MM.1S (cell line): ENCODE measurements around the gene AFAP1.

Source experiments
- DNase-seq: peaks from one replicate; pipeline ENCODE4 v3.0.0-alpha.2; 2015
- H2AFZ ChIP-seq: fragments of 300-600 bp; sonication (generic); 2 replicates; pipeline ENCODE4 v1.6.0; 2016; ENCODE audit warnings: antibody characterized with exemption, low read length
- H3F3A ChIP-seq: fragments of 300-600 bp; sonication (generic); 2 replicates; pipeline ENCODE4 v1.6.1; 2016; ENCODE audit warnings: mild to moderate bottlenecking, antibody characterized with exemption, low read length, moderate library complexity, mixed read lengths; ENCODE audit not compliant: insufficient read depth
- H3K27ac ChIP-seq: fragments of 300-600 bp; sonication (generic); 2 replicates; pipeline ENCODE4 v1.5.1; 2016; ENCODE audit warnings: mild to moderate bottlenecking, low read length
- H3K27me3 ChIP-seq: fragments of 300-600 bp; sonication (generic); replicated peaks from 2 replicates; pipeline ENCODE4 v1.6.0; 2016; ENCODE audit warnings: low read length; ENCODE audit not compliant: insufficient read depth
- H3K36me3 ChIP-seq: fragments of 300-600 bp; sonication (generic); replicated peaks from 2 replicates; pipeline ENCODE4 v1.6.1; 2016; ENCODE audit warnings: mild to moderate bottlenecking, low read length, mixed read lengths; ENCODE audit not compliant: insufficient read depth
- H3K4me1 ChIP-seq: fragments of 300-600 bp; sonication (generic); 2 replicates; pipeline ENCODE4 v1.6.1; 2016; ENCODE audit warnings: low read length, mixed read lengths
- H3K4me2 ChIP-seq: fragments of 300-600 bp; sonication (generic); 2 replicates; pipeline ENCODE4 v1.6.0; 2016; ENCODE audit warnings: low read depth, low read length
- H3K4me3 ChIP-seq: fragments of 300-600 bp; sonication (generic); 2 replicates; pipeline ENCODE4 v1.5.1; 2016; ENCODE audit warnings: low read length, mixed read lengths
- H3K79me2 ChIP-seq: fragments of 300-600 bp; sonication (generic); 2 replicates; pipeline ENCODE4 v1.6.1; 2016; ENCODE audit warnings: mixed run types, low read length, mixed read lengths
- H3K9ac ChIP-seq: fragments of 300-600 bp; sonication (generic); 2 replicates; pipeline ENCODE4 v1.6.1; 2016; ENCODE audit warnings: low read length, mixed read lengths
- H3K9me2 ChIP-seq: fragments of 300-600 bp; sonication (generic); replicated peaks from 2 replicates; pipeline ENCODE4 v1.6.1; 2016; ENCODE audit warnings: mild to moderate bottlenecking, low read length, mixed read lengths; ENCODE audit not compliant: insufficient read depth
- H3K9me3 ChIP-seq: fragments of 300-600 bp; sonication (generic); replicated peaks from 2 replicates; pipeline ENCODE4 v1.6.1; 2016; ENCODE audit warnings: mild to moderate bottlenecking, low read length, mixed read lengths; ENCODE audit not compliant: insufficient read depth
- H4K20me1 ChIP-seq: fragments of 300-600 bp; sonication (generic); 2 replicates; pipeline ENCODE4 v1.6.1; 2016; ENCODE audit warnings: mild to moderate bottlenecking, low read length, moderate library complexity, mixed read lengths; ENCODE audit not compliant: insufficient read depth
- EZH2 ChIP-seq: fragments of 300-600 bp; sonication (generic); optimal IDR thresholded peaks from 2 replicates; pipeline ENCODE3; 2017; ENCODE audit warnings: low read depth, mild to moderate bottlenecking, antibody characterized with exemption, low read length, mixed read lengths
- EZH2phosphoT487 ChIP-seq: fragments of 300-600 bp; sonication (generic); IDR thresholded peaks from 2 replicates; pipeline ENCODE4 v1.6.1; 2018; ENCODE audit warnings: antibody characterized with exemption, low read length
- TF ChIP-seq, protein P1 (sequence below): fragments of 300-600 bp; sonication (generic); IDR thresholded peaks from 2 replicates; pipeline ENCODE4 v1.5.1; 2016; ENCODE audit warnings: antibody characterized with exemption, low read length, mixed read lengths

The AFAP1 gene

DNA sequence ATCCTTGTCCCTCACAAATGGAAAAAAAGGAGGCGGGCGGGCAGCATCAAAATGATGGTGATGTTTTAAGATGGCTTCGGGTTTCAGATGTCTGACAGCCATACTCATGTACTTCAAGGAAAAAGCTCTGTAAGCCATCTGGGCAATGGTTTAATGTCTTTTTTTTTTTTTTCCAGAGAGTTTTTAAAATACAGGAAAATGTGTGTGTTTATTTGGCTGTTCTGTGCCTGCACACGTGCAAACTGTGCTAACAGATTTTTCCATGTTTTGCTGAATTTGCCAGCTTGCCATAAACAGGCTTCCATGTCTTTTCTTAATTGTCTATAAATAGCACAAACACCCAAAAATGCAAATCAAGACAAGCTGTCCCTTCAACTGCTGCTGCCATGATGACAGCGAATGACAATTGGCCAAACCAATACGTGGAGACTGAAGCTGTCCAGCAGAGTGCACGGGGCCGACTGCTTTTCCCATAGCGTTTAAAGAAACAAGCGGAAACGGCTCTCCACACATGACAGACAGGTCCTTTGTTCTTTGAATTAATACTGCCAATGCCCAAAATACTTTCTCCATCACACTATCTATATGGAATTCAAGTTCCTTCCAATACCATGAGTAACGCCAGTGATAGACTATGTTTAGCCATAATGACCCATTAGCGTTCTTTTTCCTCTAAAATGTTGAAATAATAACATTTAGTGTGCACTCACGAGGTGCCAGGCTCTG lies 35.7 kb downstream of the AFAP1 start:
- TF ChIP-seq, protein P1, sequence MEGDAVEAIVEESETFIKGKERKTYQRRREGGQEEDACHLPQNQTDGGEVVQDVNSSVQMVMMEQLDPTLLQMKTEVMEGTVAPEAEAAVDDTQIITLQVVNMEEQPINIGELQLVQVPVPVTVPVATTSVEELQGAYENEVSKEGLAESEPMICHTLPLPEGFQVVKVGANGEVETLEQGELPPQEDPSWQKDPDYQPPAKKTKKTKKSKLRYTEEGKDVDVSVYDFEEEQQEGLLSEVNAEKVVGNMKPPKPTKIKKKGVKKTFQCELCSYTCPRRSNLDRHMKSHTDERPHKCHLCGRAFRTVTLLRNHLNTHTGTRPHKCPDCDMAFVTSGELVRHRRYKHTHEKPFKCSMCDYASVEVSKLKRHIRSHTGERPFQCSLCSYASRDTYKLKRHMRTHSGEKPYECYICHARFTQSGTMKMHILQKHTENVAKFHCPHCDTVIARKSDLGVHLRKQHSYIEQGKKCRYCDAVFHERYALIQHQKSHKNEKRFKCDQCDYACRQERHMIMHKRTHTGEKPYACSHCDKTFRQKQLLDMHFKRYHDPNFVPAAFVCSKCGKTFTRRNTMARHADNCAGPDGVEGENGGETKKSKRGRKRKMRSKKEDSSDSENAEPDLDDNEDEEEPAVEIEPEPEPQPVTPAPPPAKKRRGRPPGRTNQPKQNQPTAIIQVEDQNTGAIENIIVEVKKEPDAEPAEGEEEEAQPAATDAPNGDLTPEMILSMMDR, result no peak
- TF ChIP-seq EZH2phosphoT487 (no peak), EZH2 (no peak)
- H3K27me3 ChIP-seq, result peaks cover 96% of the 10 kb centered on the region
- no peak overlapping the region for H2AFZ ChIP-seq
- H3K36me3 ChIP-seq, result no peaks in the 10 kb centered on the region
- H3K4me2 ChIP-seq, result no peak overlapping the region
- H3K9me2 ChIP-seq, result no peaks in the 10 kb centered on the region
- no peak overlapping the region for H3K27ac ChIP-seq
- no peaks in the 10 kb centered on the region for H3K4me1 ChIP-seq
- no peaks in the 10 kb centered on the region for H3K9me3 ChIP-seq
- no peaks in the 10 kb centered on the region for H3K79me2 ChIP-seq
- no peaks in the 10 kb centered on the region for H3F3A ChIP-seq
- no peak overlapping the region for H3K9ac ChIP-seq
- no peak for DNase-seq
- H4K20me1 ChIP-seq, result no peaks in the 10 kb centered on the region
- H3K4me3 ChIP-seq, result no peak overlapping the region

DNA sequence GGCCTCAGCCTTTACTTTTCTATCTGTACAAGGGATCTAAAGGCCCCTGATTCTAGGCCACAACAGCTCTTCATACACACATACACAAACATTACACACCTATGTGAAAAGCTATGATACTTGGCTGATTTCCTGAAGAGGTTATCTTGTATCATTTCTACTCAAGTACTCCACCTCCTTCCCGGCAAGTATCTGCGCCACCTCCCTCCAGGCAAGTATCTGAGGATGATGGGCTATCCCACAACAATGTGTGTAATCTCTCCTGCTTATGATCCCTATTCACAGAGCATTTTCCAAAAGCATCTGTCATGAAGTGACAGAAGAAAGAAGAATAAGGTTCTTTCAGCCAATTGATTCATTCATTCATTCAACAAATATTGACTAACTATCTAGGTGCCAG lies 36.8 kb downstream of the AFAP1 start:
- Histone ChIP-seq H4K20me1 (no peaks in the 10 kb centered on the region), H3K79me2 (no peaks in the 10 kb centered on the region), H3K9me2 (no peaks in the 10 kb centered on the region), H2AFZ (no peak overlapping the region), H3K4me3 (no peak overlapping the region), H3F3A (no peaks in the 10 kb centered on the region), H3K27ac (no peak overlapping the region), H3K27me3 (peaks cover 95% of the 10 kb centered on the region), H3K4me1 (no peaks in the 10 kb centered on the region), H3K9me3 (no peaks in the 10 kb centered on the region), H3K36me3 (no peaks in the 10 kb centered on the region), H3K9ac (no peak overlapping the region), H3K4me2 (no peak overlapping the region)
- TF ChIP-seq EZH2phosphoT487 (no peak), EZH2 (no peak)
- TF ChIP-seq, protein P1, result no peak
- no peak for DNase-seq

DNA sequence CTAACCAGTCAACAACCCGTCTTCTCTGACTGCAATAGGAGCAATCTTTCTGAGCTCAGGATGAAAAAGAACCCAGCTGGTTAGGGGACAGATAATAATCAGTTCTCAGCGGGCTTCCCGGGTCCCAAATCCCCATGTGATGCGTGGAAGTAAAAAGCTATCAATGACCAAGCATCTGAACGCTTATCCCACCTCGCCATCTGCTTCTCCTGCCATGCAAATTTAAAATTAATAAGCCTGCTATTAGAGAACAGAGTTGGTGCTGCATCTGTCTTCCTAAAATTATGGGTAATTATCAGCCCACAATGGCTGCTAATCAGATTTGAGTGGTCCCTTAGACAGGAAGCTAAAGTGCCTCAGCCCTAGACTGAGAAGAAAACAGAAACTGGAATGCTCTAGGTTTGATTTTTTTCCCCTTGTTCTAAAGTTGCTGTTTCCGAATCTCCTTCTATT lies 37.5 kb downstream of the AFAP1 start:
- no peak for DNase-seq
- H4K20me1 ChIP-seq, result no peaks in the 10 kb centered on the region
- no peaks in the 10 kb centered on the region for H3K79me2 ChIP-seq
- H3K27me3 ChIP-seq, result peaks cover 95% of the 10 kb centered on the region
- H3K9ac ChIP-seq, result no peak overlapping the region
- H3K4me1 ChIP-seq, result no peaks in the 10 kb centered on the region
- H3K9me2 ChIP-seq, result no peaks in the 10 kb centered on the region
- no peak overlapping the region for H3K27ac ChIP-seq
- no peak overlapping the region for H2AFZ ChIP-seq
- H3K4me2 ChIP-seq, result no peak overlapping the region
- no peak overlapping the region for H3K4me3 ChIP-seq
- no peaks in the 10 kb centered on the region for H3K9me3 ChIP-seq
- no peaks in the 10 kb centered on the region for H3K36me3 ChIP-seq
- TF ChIP-seq, protein P1, result no peak
- no peak for TF ChIP-seq EZH2phosphoT487
- no peak for TF ChIP-seq EZH2
- H3F3A ChIP-seq, result no peaks in the 10 kb centered on the region
